ENCODE results near the gene OCA2. TPM values are rescaled to one million over a fixed set of nuclear protein-coding genes. Genes with fewer than 3 reads are reported as not detected.

OCA2 gene
- total RNA-seq, 1 experiment from 2014 or later, result 0.31 TPM

GRCh38 chr15:27807335-27807734 is 291.8 kb downstream of the OCA2 start:
- Histone ChIP-seq H3K9me3 (ENCODE audit: control insufficient read depth, low read depth, low read length) (no peaks in the 10 kb centered on the region), H3K27ac (ENCODE audit: insufficient read length, low read depth, low read length) (no peak overlapping the region), H4K20me1 (ENCODE audit: control insufficient read depth, insufficient read depth, insufficient read length) (no peaks in the 10 kb centered on the region), H3K9ac (ENCODE audit: extremely low read depth, insufficient read length, low read length) (no peak overlapping the region), H3K4ac (ENCODE audit: low read depth, low read length) (no peak overlapping the region), H2AK5ac (ENCODE audit: insufficient read length, low read length) (no peak overlapping the region), H2BK12ac (ENCODE audit: insufficient read length, low read depth, low read length) (no peak overlapping the region), H3K4me1 (ENCODE audit: insufficient read depth, low read length) (no peaks in the 10 kb centered on the region), H3K79me1 (ENCODE audit: insufficient read depth, low read depth, low read length, poor library complexity, severe bottlenecking) (no peaks in the 10 kb centered on the region), H4K91ac (ENCODE audit: insufficient read length, low read depth, low read length) (no peak overlapping the region), H3K4me2 (ENCODE audit: insufficient read depth, insufficient read length, low read length) (no peak overlapping the region), H2BK5ac (ENCODE audit: insufficient read length, low read length) (no peak overlapping the region), H3K23me2 (ENCODE audit: insufficient read length, low read depth, low read length, poor library complexity, severe bottlenecking) (no peaks in the 10 kb centered on the region), H2BK120ac (ENCODE audit: low read depth, low read length, poor library complexity, severe bottlenecking) (no peak overlapping the region), H3K23ac (ENCODE audit: insufficient read length, low read depth, low read length) (no peak overlapping the region), H4K8ac (replicated peaks; ENCODE audit: insufficient read length, low read depth, low read length) (no peak overlapping the region), H2BK20ac (ENCODE audit: low read depth, low read length, poor library complexity, severe bottlenecking) (no peak overlapping the region), H2BK15ac (ENCODE audit: low read depth, low read length) (no peak overlapping the region), H3K14ac (ENCODE audit: insufficient read depth, low read length) (no peak overlapping the region), H2AFZ (ENCODE audit: low read length) (no peak overlapping the region), H3K18ac (ENCODE audit: insufficient read length, low read depth, low read length) (no peak overlapping the region), H3T11ph (ENCODE audit: low read length) (no peak overlapping the region), H3K27me3 (ENCODE audit: insufficient read depth, low read length) (no peaks in the 10 kb centered on the region), H4K5ac (ENCODE audit: insufficient read length, low read depth, low read length) (no peak overlapping the region), H3K79me2 (ENCODE audit: insufficient read depth, low read length) (no peaks in the 10 kb centered on the region), H3K56ac (ENCODE audit: insufficient read length, low read depth, low read length) (no peak overlapping the region)
- no peak for DNase-seq
- H3K27ac Mint-ChIP-seq, result peak overlapping the region in 1 of 3 experiments; percentile 30; a peak in 1 of 7 replicates
- H3K27me3 Mint-ChIP-seq (ENCODE audit: low read depth), result peaks cover 5% of the 10 kb centered on the region; the same call in 1 of the 2 replicates
- peaks cover 0 to 2% of the 10 kb centered on the region in 2 experiments; a peak in 1 of 5 replicates for H3K9me3 Mint-ChIP-seq
- H3K4me1 Mint-ChIP-seq, result no peaks in the 10 kb centered on the region
- TF ChIP-seq CTCF (conservative IDR thresholded peaks at IDR 0.05), result no peak
- no peaks in the 10 kb centered on the region for H3K36me3 Mint-ChIP-seq (ENCODE audit: insufficient read depth in 1 of 3, low read depth in 3 of 3)
- no CpG with 5 or more reads among the region's 7 CpGs for WGBS (ENCODE audit: extremely low coverage, insufficient read length, low lambda C conversion rate)
- H3K4me3 Mint-ChIP-seq, result no peak overlapping the region

Measured in H9 (cell line).